Cardiac fibroblast (primary cell): ENCODE results near the gene DNAJC21.

ENCODE experiments used
- DNase-seq, 2 donors: peaks; one replicate each; pipeline versions ENCODE4 v3.0.0 to v3.0.0-alpha.2; 2010; ENCODE audit warnings: low read depth in 2 of 2
- H3K4me3 ChIP-seq, 2 donors: replicated peaks in 1 of 2; 1 replicate in 1 of 2; 2 replicates in 1 of 2; pipeline ENCODE4 v1.5.1; 2011; ENCODE audit warnings: low read depth in 2 of 2, low read length in 2 of 2, mild to moderate bottlenecking in 2 of 2, moderate library complexity in 1 of 2
- TF ChIP-seq, protein P1 (sequence below): IDR thresholded peaks from one replicate; pipeline ENCODE4 v1.5.1; 2011; ENCODE audit warnings: low read depth, mild to moderate bottlenecking, low read length, inconsistent platforms

Gene DNAJC21

DNA sequence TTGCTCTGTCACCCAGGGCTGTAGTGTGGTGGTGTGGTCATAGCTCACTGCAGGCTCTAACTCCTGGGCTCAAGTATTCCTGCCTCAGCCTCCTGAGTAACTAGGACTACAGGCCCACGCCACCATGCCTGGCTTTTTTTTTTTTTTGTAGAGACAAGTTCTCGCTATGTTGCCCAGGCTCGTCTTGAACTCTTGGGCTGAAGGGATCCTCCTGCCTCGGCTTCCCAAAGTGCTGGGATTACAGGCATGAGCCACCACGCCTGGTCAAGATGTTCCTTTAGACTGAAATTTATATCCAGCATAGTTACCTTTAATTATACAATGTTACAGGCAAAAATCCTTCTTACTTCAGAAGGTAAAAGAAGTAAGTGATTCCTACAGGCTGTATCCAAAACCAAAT, 1.6 kb upstream of the DNAJC21 start:
- DNase-seq, result no peak
- TF ChIP-seq, protein P1, sequence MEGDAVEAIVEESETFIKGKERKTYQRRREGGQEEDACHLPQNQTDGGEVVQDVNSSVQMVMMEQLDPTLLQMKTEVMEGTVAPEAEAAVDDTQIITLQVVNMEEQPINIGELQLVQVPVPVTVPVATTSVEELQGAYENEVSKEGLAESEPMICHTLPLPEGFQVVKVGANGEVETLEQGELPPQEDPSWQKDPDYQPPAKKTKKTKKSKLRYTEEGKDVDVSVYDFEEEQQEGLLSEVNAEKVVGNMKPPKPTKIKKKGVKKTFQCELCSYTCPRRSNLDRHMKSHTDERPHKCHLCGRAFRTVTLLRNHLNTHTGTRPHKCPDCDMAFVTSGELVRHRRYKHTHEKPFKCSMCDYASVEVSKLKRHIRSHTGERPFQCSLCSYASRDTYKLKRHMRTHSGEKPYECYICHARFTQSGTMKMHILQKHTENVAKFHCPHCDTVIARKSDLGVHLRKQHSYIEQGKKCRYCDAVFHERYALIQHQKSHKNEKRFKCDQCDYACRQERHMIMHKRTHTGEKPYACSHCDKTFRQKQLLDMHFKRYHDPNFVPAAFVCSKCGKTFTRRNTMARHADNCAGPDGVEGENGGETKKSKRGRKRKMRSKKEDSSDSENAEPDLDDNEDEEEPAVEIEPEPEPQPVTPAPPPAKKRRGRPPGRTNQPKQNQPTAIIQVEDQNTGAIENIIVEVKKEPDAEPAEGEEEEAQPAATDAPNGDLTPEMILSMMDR, result no peak
- H3K4me3 ChIP-seq, result no peak overlapping the region

DNA sequence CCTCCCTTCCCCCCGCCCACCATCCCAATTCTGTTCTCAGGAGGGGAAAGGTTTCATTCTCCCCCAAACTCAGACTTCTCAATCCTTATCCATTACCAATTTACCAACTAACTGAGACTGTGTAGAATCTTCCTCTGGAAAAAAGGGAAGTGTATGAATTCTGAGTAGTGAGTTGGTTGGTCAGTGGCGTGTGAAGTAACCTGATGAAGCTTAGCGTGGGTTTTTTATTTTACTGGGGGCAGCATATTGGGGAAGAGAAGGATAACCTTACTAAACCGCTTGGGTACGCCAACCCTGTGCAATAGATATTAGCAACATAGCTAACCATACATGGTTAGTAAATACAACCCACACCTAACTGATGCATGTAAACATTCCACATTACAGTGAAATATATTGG, 1.1 kb upstream of the DNAJC21 start:
- TF ChIP-seq, protein P1, result no peak
- H3K4me3 ChIP-seq, result no peak overlapping the region
- DNase-seq, result no peak

DNA sequence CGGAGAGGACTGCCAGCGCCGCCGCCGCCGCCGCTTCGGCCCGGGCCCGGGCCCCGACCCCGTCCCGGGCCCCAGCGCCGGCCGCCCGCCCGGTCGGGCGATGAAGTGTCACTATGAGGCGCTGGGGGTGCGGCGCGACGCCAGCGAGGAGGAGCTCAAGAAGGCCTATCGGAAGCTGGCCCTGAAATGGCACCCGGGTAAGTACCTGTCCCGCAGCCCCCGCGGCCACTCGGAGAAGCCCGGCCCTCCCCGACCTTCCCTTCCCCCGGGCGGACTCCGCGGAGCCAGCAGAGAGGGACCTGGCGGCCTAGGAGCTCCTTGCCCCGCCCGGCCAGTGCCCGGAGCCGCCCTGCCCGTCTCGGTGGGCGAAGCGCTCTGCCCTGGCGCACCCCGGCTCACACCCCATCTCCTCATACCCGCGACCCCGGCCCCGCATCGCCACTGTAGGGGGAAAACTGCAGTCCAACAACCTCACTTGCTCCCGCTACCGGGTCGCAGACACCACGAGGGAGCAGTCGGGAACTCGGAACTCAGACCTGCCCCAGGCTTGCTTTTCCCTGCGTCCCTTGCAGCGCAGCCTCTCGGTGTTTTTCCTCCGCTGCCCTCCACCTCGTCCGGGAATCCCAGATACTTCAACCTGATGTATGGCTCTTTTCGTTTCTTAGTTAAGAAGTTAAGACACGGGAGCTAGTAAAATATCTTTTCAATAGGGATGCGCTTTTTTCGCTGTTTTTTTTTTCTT, 532 bp downstream of the DNAJC21 start:
- DNase-seq, result peak; percentile 78 to 87
- H3K4me3 ChIP-seq, result peak overlapping the region; percentile 78 to 81
- TF ChIP-seq, protein P1, result no peak

DNA sequence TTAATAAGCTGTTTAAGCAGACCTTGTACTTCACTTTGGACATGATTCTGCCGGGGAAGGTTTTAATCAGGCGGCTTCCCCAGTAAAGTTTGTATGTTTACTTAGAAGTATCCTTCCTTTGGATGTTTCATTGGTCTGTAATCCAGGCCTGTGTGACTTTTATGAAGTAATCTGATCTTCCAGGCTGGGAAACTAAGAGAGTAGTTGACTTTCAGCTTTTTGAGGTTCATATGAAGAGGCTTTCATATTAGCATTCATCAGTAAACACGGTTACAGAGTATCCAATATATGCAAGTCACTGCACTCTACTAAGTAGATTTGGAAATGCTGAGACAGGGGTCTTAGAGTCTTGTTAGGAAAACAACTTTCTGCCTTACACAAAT, 1.1 kb downstream of the DNAJC21 start:
- TF ChIP-seq, protein P1, result no peak
- DNase-seq, result peak; percentile 20 to 54
- H3K4me3 ChIP-seq, result peak overlapping the region; percentile 78 to 81

DNA sequence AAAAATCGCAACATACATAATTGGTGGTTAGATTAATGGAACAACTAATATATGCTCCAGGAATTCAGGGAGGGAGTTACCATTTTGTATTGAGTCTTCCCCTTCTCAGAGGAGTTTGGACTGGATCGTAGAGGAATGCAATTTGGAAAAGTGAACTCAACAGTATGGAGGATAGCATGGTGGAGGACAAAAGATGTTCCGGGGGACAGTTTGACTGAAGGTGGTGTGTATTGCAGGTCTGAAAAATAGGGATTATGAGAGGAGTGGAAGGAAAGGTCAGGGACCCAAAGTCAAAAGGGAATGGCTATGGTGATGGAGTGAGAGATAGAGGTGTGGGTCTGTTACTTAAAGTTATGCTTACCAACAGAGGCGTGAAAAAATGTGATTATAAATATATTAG, 1.5 kb downstream of the DNAJC21 start:
- H3K4me3 ChIP-seq, result peak overlapping the region; percentile 78 to 81
- TF ChIP-seq, protein P1, result no peak
- DNase-seq, result no peak

DNA sequence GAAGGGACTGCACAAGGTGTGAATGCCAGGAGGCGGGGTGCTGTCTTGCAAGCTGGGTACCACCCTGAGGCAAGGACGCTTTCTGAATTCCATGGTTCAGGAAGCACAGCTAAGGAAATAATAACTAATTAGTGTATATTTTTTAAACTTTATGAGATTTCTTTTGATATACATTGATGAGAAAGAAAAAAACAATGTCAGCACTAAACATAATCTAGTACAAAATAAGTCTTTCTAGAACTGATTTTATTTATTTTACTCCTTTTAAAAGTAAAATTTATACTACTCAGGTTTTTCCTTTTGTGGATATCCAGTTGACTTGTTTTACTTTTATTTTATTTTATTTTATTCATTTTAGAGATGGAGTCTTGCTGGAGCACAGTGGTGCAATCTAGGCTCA, 3.6 kb downstream of the DNAJC21 start:
- DNase-seq, result no peak
- H3K4me3 ChIP-seq, result no peak overlapping the region
- TF ChIP-seq, protein P1, result no peak

DNA sequence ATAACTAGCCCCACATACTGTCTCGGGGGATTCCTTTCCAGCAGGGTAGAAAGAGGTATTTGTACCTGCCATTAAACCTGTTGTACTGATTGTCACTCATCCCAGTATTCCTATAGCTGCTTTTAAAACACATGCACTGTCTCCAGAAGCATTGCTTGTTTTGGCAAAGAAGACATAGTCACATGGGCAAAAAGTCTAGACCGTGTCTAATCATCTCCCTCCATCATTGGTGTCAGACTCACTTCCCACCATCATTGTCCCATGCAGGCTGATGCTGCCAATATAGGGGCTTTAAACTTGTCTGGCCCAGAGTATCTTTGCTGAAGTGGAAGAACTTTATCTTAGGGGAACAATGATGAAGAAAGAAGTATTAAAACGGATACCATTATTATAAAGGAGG, 12.6 kb downstream of the DNAJC21 start:
- TF ChIP-seq, protein P1, result no peak
- no peak for DNase-seq
- no peak overlapping the region for H3K4me3 ChIP-seq
